CD4-positive, CD25-positive, alpha-beta regulatory T cell (primary cell): ENCODE data around the gene CCT3. TPM values are rescaled to one million over a fixed set of nuclear protein-coding genes. Genes with fewer than 3 reads are reported as not detected.

ENCODE experiments used
- ATAC-seq, 2 donors: fragments of 150-1000 bp; cut with Tn5 transposase; one replicate each; pipeline ENCODE4 v1.10.0; 2021; ENCODE audit warnings: low read depth in 2 of 2, moderate number of reproducible peaks in 2 of 2, moderate library complexity in 1 of 2
- DNase-seq, 3 donors: peaks; one replicate each; pipeline versions ENCODE4 v3.0.0 to v3.0.0-alpha.2; 2012 to 2022; ENCODE audit warnings: mixed read lengths in 1 of 3
- H3K27ac ChIP-seq: one replicate; pipeline ENCODE4 v1.7.0; 2013; ENCODE audit warnings: mild to moderate bottlenecking, low read length; ENCODE audit not compliant: insufficient read depth, poor library complexity, severe bottlenecking
- H3K27me3 ChIP-seq: one replicate; pipeline ENCODE4 v1.7.0; 2013; ENCODE audit warnings: low read length; ENCODE audit not compliant: control insufficient read depth, insufficient read depth
- H3K36me3 ChIP-seq: one replicate; pipeline ENCODE4 v1.7.0; 2013; ENCODE audit warnings: mild to moderate bottlenecking, low read length, moderate library complexity; ENCODE audit not compliant: control insufficient read depth, insufficient read depth
- H3K4me1 ChIP-seq: 2 replicates; pipeline ENCODE4 v1.7.0; 2013; ENCODE audit warnings: mild to moderate bottlenecking, low read length; ENCODE audit not compliant: insufficient read depth, control insufficient read depth, poor library complexity, severe bottlenecking
- H3K4me3 ChIP-seq: one replicate; pipeline ENCODE4 v1.7.0; 2013; ENCODE audit warnings: low read depth, mild to moderate bottlenecking, low read length, moderate library complexity
- H3K9me3 ChIP-seq, 2 experiments: 1 replicate in 1 of 2; 2 replicates in 1 of 2; pipeline ENCODE4 v1.7.0; 2013; ENCODE audit warnings: low read length in 2 of 2, mild to moderate bottlenecking in 1 of 2, moderate library complexity in 1 of 2; ENCODE audit not compliant: control insufficient read depth in 2 of 2
- H3K27ac Mint-ChIP-seq, 3 donors: one replicate each; pipeline ENCODE4 v1.8.0; 2020 to 2022; ENCODE audit warnings: mild to moderate bottlenecking in 3 of 3, mixed read lengths in 3 of 3, moderate library complexity in 2 of 3
- H3K27me3 Mint-ChIP-seq: one replicate; pipeline ENCODE4 v1.8.0; 2022; ENCODE audit warnings: mild to moderate bottlenecking, mixed read lengths
- H3K36me3 Mint-ChIP-seq: one replicate; pipeline ENCODE4 v1.8.0; 2020; ENCODE audit warnings: mixed read lengths
- H3K4me1 Mint-ChIP-seq, 4 donors: one replicate each; pipeline ENCODE4 v1.8.0; 2020 to 2022; ENCODE audit warnings: mixed read lengths in 4 of 4, mild to moderate bottlenecking in 1 of 4
- H3K4me3 Mint-ChIP-seq, 4 donors: one replicate each; pipeline ENCODE4 v1.8.0; 2020 to 2022; ENCODE audit warnings: mild to moderate bottlenecking in 4 of 4, mixed read lengths in 4 of 4, moderate library complexity in 3 of 4
- H3K9me3 Mint-ChIP-seq, 7 donors: one replicate each; pipeline ENCODE4 v1.8.0; 2020 to 2022; ENCODE audit warnings: mixed read lengths in 7 of 7, mild to moderate bottlenecking in 3 of 7, moderate library complexity in 2 of 7
- polyA plus RNA-seq, 4 donors: library from polyadenylated mRNA; unstranded; fragments of 300-500 nt; fragmentation: Illumina TruSeq; gene quantifications; one replicate each; pipeline ENCODE4 v1.2.3, GENCODE V29; 2021
- total RNA-seq: library from RNA; stranded (reverse); gene quantifications from one replicate; pipeline ENCODE4 v1.2.3, GENCODE V29; 2022

The CCT3 gene
- total and polyA plus RNA-seq, 5 donors from 2014 or later, result 84.5 to 214 (median 202) TPM

GRCh38 chr1:156383023-156383422, 44.9 kb upstream of the CCT3 start:
- peaks cover 30% of the 10 kb centered on the region for H3K27me3 Mint-ChIP-seq
- ATAC-seq (peak; percentile 57 to 76), DNase-seq (peak; percentile 36 to 57 (median 45))
- Histone ChIP-seq H3K27ac (no peak overlapping the region), H3K4me1 (peaks cover 5% of the 10 kb centered on the region), H3K9me3 (no peaks in the 10 kb centered on the region), H3K27me3 (no peaks in the 10 kb centered on the region), H3K36me3 (no peaks in the 10 kb centered on the region), H3K4me3 (no peak overlapping the region)
- no peaks in the 10 kb centered on the region for H3K9me3 Mint-ChIP-seq
- H3K27ac Mint-ChIP-seq, result no peak overlapping the region
- no peak overlapping the region for H3K4me3 Mint-ChIP-seq
- peaks cover 0 to 8% (median 5%) of the 10 kb centered on the region in 4 donors for H3K4me1 Mint-ChIP-seq
- no peaks in the 10 kb centered on the region for H3K36me3 Mint-ChIP-seq

GRCh38 chr1:156382561-156382960, 44.5 kb upstream of the CCT3 start:
- Histone ChIP-seq H3K27me3 (no peaks in the 10 kb centered on the region), H3K36me3 (no peaks in the 10 kb centered on the region), H3K9me3 (no peaks in the 10 kb centered on the region), H3K4me1 (peaks cover 5% of the 10 kb centered on the region), H3K4me3 (no peak overlapping the region), H3K27ac (no peak overlapping the region)
- no peak overlapping the region for H3K4me3 Mint-ChIP-seq
- H3K4me1 Mint-ChIP-seq, result peaks cover 0 to 8% (median 5%) of the 10 kb centered on the region in 4 donors
- DNase-seq, result no peak
- H3K9me3 Mint-ChIP-seq, result no peaks in the 10 kb centered on the region
- H3K36me3 Mint-ChIP-seq, result no peaks in the 10 kb centered on the region
- ATAC-seq, result no peak
- H3K27ac Mint-ChIP-seq, result no peak overlapping the region
- peaks cover 28% of the 10 kb centered on the region for H3K27me3 Mint-ChIP-seq

- Mint-ChIP-seq H3K4me1 (no peaks in the 10 kb centered on the region), H3K9me3 (peaks cover 0 to 1% (median 0%) of the 10 kb centered on the region in 7 donors), H3K4me3 (no peak overlapping the region), H3K27me3 (peaks cover 16% of the 10 kb centered on the region), H3K36me3 (no peaks in the 10 kb centered on the region), H3K27ac (no peak overlapping the region)
- no peaks in the 10 kb centered on the region for H3K4me1 ChIP-seq
- no peaks in the 10 kb centered on the region for H3K27me3 ChIP-seq
- no peaks in the 10 kb centered on the region for H3K9me3 ChIP-seq
- H3K27ac ChIP-seq, result no peak overlapping the region
- DNase-seq (no peak), ATAC-seq (no peak)
- no peaks in the 10 kb centered on the region for H3K36me3 ChIP-seq
- H3K4me3 ChIP-seq, result no peak overlapping the region
Measured at GRCh38 chr1:156379420-156380165, 41.5 kb upstream of the CCT3 start.

- Mint-ChIP-seq H3K4me1 (no peaks in the 10 kb centered on the region), H3K27me3 (peaks cover 21% of the 10 kb centered on the region), H3K27ac (no peak overlapping the region), H3K36me3 (no peaks in the 10 kb centered on the region), H3K9me3 (peaks cover 0 to 1% (median 0%) of the 10 kb centered on the region in 7 donors), H3K4me3 (no peak overlapping the region)
- Histone ChIP-seq H3K36me3 (no peaks in the 10 kb centered on the region), H3K9me3 (no peaks in the 10 kb centered on the region), H3K4me3 (no peak overlapping the region), H3K27ac (no peak overlapping the region), H3K27me3 (peaks cover 2% of the 10 kb centered on the region), H3K4me1 (no peaks in the 10 kb centered on the region)
- DNase-seq (no peak), ATAC-seq (no peak)
Measured at GRCh38 chr1:156378557-156378956, 40.5 kb upstream of the CCT3 start.

GRCh38 chr1:156376958-156377919, 39.1 kb upstream of the CCT3 start:
- Mint-ChIP-seq H3K4me3 (no peak overlapping the region), H3K27ac (peak overlapping the region in 1 of 3 donors; percentile 63), H3K36me3 (no peaks in the 10 kb centered on the region), H3K27me3 (peaks cover 33% of the 10 kb centered on the region), H3K4me1 (no peaks in the 10 kb centered on the region), H3K9me3 (peaks cover 0 to 1% (median 0%) of the 10 kb centered on the region in 7 donors)
- Histone ChIP-seq H3K4me1 (no peaks in the 10 kb centered on the region), H3K4me3 (no peak overlapping the region), H3K27me3 (peaks cover 3% of the 10 kb centered on the region), H3K27ac (no peak overlapping the region), H3K36me3 (no peaks in the 10 kb centered on the region), H3K9me3 (no peaks in the 10 kb centered on the region)
- no peak for ATAC-seq
- no peak for DNase-seq

- Histone ChIP-seq H3K36me3 (no peaks in the 10 kb centered on the region), H3K27ac (no peak overlapping the region), H3K4me1 (no peaks in the 10 kb centered on the region), H3K4me3 (no peak overlapping the region), H3K9me3 (no peaks in the 10 kb centered on the region), H3K27me3 (peaks cover 8% of the 10 kb centered on the region)
- peaks cover 44% of the 10 kb centered on the region for H3K27me3 Mint-ChIP-seq
- H3K36me3 Mint-ChIP-seq, result no peaks in the 10 kb centered on the region
- ATAC-seq (no peak), DNase-seq (no peak)
- no peak overlapping the region for H3K4me3 Mint-ChIP-seq
- peaks cover 0 to 1% (median 0%) of the 10 kb centered on the region in 7 donors for H3K9me3 Mint-ChIP-seq
- no peaks in the 10 kb centered on the region for H3K4me1 Mint-ChIP-seq
- no peak overlapping the region for H3K27ac Mint-ChIP-seq
Measured at GRCh38 chr1:156376146-156376545, 38.1 kb upstream of the CCT3 start.

GRCh38 chr1:156373546-156373945, 35.5 kb upstream of the CCT3 start:
- H3K4me1 Mint-ChIP-seq, result peaks cover 0 to 7% (median 2%) of the 10 kb centered on the region in 4 donors
- Histone ChIP-seq H3K27me3 (peaks cover 15% of the 10 kb centered on the region), H3K36me3 (no peaks in the 10 kb centered on the region), H3K27ac (no peak overlapping the region), H3K4me1 (peaks cover 5% of the 10 kb centered on the region), H3K9me3 (no peaks in the 10 kb centered on the region), H3K4me3 (no peak overlapping the region)
- H3K9me3 Mint-ChIP-seq, result peaks cover 0 to 4% (median 0%) of the 10 kb centered on the region in 7 donors
- ATAC-seq, result no peak
- peaks cover 54% of the 10 kb centered on the region for H3K27me3 Mint-ChIP-seq
- H3K36me3 Mint-ChIP-seq, result no peaks in the 10 kb centered on the region
- no peak overlapping the region for H3K27ac Mint-ChIP-seq
- no peak overlapping the region for H3K4me3 Mint-ChIP-seq
- no peak for DNase-seq
